Upper lobe of left lung (tissue), 4 donors: ENCODE measurements around the gene BBLN.

ENCODE experiments used
- EP300 ChIP-seq, 4 donors: sonication (generic); formaldehyde crosslinking; IDR thresholded peaks; one replicate each; pipeline ENCODE4 v1.5.1; 2017; ENCODE audit warnings: antibody characterized with exemption in 4 of 4, control low read depth in 2 of 4
- POLR2A ChIP-seq, 4 donors: fragments of 450-650 bp; IDR thresholded peaks; one replicate each; pipeline ENCODE4 v1.5.1; 2016 to 2017; ENCODE audit warnings: antibody characterized with exemption in 4 of 4, mild to moderate bottlenecking in 2 of 4
- POLR2AphosphoS5 ChIP-seq, 2 donors: sonication (generic); formaldehyde crosslinking; IDR thresholded peaks; one replicate each; pipeline ENCODE4 v1.5.1; 2017; ENCODE audit warnings: antibody characterized with exemption in 2 of 2
- TF ChIP-seq, protein P1 (sequence below), 6 experiments: fragments of 450-650 bp in 4 of 6; fragments of 200-600 bp in 2 of 6; sonication (generic) in 2 of 6; IDR thresholded peaks; one replicate each; pipeline ENCODE4 v1.5.1; 2016 to 2019; ENCODE audit warnings: antibody characterized with exemption in 6 of 6

DNA sequence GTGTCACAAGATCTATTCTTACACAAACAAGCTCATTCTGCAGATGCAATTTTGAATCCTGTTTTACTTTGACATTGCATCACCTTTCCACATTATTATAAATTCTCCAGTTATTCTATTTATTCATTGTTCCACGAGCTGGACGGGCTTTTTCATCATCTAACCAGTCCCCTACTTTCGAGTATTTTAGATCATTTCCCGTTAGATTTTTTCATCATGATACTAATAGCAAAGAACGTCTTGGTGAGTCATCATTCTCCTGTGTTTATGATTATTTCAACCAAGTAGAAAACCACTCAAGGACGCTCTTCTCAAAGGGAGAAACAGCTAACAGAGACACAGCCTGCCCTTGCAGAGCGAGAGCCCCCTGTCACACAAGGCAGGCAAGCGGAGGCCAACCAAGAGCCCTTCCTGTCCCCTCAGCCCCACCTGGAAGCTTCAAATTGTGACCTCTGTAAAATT is 15.1 kb downstream of the BBLN start:
- no peak for TF ChIP-seq POLR2AphosphoS5 (IDR thresholded peaks at IDR 0.05)
- TF ChIP-seq POLR2A (IDR thresholded peaks at IDR 0.05): no peak
- TF ChIP-seq, protein P1, sequence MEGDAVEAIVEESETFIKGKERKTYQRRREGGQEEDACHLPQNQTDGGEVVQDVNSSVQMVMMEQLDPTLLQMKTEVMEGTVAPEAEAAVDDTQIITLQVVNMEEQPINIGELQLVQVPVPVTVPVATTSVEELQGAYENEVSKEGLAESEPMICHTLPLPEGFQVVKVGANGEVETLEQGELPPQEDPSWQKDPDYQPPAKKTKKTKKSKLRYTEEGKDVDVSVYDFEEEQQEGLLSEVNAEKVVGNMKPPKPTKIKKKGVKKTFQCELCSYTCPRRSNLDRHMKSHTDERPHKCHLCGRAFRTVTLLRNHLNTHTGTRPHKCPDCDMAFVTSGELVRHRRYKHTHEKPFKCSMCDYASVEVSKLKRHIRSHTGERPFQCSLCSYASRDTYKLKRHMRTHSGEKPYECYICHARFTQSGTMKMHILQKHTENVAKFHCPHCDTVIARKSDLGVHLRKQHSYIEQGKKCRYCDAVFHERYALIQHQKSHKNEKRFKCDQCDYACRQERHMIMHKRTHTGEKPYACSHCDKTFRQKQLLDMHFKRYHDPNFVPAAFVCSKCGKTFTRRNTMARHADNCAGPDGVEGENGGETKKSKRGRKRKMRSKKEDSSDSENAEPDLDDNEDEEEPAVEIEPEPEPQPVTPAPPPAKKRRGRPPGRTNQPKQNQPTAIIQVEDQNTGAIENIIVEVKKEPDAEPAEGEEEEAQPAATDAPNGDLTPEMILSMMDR (IDR thresholded peaks at IDR 0.05): no peak
- no peak for TF ChIP-seq EP300 (IDR thresholded peaks at IDR 0.05)
